Sciatic nerve (tissue), 2 donors: Measurements from ENCODE around the gene NKD1. TPM values are rescaled to one million over a fixed set of nuclear protein-coding genes. Genes with fewer than 3 reads are reported as not detected.
A peak's percentile ranks its signal among the peaks of the same experiment; 100 is the strongest.

Experiments
- ATAC-seq: fragments of 200-7000 bp; cut with Tn5 transposase; one replicate; pipeline ENCODE4 v1.9.1; 2020; ENCODE audit warnings: mild to moderate bottlenecking, moderate library complexity
- DNase-seq: peaks from one replicate; pipeline ENCODE4 v3.0.0-alpha.2; 2020; ENCODE audit warnings: low spot score
- intact Hi-C: fragments of 100-400 bp; cut with DNase I; formaldehyde crosslinking; loops from one replicate; pipeline ENCODE4 v1.14.2; 2022
- total RNA-seq: library from RNA; stranded (reverse); fragmentation: NEBNext Ultra II Directional; extraction: Animal tissue kit (Norgen Biotek cat#: 25700); gene quantifications from one replicate; pipeline ENCODE4 v1.2.1, GENCODE V29; 2021
- donor health status: DM: no; HTN: no; CAD: no.
- donor health status: DM: no; HTN: no; CAD: no.

The NKD1 gene
- total RNA-seq, 1 donor from 2014 or later: 37.0 TPM

DNA sequence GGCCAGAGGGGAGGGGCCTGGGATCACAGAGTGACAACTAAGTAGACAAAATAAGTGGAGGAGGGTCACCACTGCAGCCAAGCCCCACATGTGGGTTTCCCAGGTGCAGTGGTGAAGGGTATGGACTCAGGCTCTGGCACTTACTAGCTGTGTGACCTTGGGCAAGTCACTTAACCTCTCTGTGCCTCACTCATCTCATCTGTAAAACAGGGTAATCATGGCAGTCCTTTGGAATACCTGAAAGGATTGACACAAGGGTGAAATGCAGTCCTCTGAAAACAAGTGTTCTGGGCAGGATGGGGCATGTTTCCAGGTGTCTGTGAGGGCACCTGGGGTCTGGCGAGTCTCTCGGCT, 55.8 kb downstream of the NKD1 start:
- DNase-seq: no peak
- no peak for ATAC-seq
- intact Hi-C loops: no loop called here

DNA sequence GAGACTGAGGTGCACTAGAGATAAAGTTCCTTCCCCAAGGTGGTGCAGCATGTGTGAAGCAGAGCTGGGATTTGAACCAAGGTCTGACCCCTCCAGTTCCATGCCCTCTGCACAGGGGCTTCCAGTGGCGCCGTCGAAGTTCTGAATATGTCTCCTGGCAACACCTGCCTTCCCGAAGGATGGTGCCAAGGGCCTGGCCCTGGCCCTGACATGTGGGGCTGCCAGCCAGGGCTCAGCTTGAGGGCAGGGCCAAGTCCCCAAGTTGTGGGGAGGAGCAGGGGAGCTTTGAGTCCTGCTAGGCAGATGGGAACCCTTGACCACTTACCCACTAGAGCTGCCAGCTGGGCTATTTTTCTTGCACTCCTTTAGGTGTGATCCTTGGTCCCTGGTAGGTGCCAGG, 56.4 kb downstream of the NKD1 start:
- ATAC-seq (no peak), DNase-seq (no peak)
- intact Hi-C loops: no loop called here

DNA sequence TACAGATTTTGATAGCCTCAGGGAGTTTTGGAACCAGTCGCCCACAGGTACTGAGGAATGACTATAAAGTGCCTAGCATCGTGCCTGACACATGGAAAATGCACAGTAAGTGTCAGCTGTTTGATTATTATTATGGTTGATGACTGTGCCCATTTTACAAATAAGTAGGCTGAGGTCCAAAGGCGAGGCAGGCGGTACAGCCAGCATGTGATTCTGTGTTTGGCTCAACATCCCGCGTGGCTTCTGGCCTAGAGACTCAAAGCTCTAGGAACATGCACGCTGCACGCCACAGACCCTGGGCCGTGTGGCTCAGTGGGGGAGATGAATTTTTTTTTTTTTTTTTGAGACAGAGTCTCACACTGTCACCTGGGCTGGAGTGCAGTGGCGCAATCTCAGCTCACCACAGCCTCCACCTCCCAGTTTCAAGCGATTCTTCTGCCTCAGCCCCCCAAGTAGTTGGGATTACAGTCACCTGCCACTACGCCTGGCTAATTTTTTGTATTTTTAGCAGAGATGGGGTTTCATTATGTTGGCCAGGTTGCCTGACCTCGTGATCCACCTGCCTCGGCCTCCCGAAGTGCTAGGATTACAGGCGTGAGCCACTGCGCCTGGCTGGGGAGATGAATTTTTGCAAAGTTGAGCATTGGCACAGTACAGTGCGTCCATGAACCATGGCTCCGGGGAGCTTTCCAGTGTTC, 57.7 kb downstream of the NKD1 start:
- DNase-seq: no peak
- intact Hi-C loops: no loop called here

DNA sequence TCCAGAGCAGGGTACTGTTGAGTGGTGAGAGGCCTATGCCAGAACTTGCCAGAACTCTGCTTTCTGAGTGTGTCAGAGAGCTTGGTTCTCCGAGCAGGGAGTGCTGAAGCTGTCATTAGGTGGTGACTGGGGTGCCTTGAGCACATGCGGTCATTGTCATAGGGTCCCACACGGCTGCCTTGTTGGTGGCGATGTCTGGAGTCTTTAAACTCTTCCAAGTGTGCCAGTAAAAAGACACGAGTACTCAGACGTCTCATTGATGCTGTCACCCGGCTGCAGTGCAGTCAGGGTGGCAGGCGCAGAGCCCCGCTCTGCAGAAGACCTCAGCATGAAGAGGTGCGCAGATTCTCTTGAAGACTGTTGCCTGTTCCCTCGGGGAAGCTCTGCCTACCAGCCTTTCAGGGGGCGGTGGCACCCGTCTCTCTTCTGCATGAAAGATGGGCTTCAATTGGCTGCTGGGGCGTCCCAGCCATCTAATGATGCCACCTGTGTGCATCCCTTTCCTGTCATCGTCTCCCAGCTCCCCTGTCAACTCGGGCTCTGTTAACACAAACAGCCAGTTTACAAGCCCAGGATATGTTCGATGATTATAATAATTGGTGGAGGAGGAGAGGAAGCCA, 58.3 kb downstream of the NKD1 start:
- DNase-seq (no peak), ATAC-seq (no peak)
- intact Hi-C loops: no loop called here

More for the DNA sequence above, 57.7 kb downstream of the NKD1 start:
- ATAC-seq: no peak

DNA sequence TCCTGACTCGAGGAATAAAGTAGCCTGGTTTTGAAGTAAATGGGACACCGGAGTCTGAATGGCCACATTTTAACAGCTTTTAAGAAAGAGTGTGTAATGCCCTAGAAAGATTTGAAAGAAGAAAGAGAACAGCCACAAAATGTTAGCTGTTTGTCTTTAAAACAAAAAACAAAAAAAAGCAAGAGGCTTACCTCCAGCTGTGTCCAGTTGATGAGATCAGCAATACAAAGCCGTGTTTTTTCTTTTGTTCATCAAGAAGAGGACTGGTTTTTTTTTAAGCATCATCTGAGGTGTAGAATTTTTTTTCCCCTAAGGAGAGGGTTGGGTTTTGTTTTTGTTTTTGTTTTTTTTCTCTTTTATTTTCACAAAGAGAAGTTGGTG, 58.8 kb downstream of the NKD1 start:
- intact Hi-C loops: no loop called here
- ATAC-seq: no peak
- DNase-seq: no peak

DNA sequence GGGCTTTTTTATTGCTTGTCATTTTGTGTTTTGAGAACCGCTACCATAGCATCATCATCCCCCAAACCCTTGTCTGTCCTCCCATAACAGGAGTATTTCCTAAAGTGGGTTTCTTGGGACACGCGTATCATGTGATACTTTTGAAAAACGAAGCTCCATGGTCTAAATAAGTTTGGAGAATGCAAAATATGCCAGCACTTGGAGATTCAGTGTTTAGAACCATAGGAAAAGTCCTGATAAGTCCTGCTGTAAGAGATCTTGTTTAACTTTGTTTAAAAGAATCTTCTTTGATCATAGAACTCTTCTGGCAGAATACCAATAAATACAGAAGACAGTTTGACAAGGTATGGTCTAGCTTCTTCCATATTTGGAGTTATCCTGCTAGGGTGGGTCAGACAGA, 59.3 kb downstream of the NKD1 start:
- intact Hi-C loops: no loop called here
- DNase-seq: no peak

DNA sequence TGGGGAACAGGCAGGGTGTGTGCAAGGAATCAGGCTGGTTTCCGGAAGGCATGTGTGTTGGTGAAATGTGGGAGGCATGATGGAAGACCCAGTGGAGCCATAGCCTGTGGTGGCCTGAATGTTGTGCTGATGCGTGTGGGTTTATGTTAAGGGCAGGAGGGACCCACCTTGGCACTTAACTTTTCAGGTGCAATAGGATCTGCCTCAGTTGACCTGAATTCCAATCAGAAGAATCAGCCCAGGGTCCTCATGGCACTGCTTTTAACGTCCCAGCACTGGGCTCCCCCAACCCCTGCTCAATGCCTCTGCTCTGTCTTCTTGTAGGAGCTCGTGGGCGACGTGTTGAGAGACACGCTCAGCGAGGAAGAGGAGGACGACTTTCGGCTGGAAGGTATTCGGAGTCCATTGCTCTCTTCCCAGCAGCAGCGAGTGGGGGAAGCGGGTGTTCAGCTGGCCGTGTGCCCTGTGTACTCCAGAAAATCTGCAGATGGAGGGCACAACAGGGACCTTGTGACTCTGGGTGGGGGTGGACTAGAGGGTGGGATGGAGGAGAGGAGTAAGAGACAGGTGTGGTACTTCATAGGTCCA, 59.9 kb downstream of the NKD1 start:
- no peak for ATAC-seq
- intact Hi-C loops: no loop called here
- DNase-seq: no peak

More for the DNA sequence above, 59.3 kb downstream of the NKD1 start:
- ATAC-seq: no peak

DNA sequence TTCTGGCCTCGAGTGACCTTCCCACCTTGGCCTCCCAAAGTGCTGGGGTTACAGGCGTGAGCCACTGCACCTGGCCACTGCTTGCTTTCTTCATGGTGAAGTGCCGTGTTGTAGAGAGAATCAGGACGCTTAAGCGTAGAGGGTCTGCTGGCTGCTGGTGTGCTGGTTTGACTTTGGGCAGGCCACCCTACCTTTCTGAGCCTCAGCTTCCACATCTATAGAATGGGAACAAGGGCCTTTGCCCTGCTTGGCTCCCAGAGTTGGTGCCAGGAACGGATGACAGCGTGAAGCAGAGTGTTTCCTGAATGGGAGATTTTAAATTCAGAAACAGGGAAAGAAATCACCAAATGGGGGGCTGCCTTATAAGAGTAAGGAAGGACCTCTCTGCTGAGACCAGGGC, 60.9 kb downstream of the NKD1 start:
- intact Hi-C loops: no loop called here
- DNase-seq (no peak), ATAC-seq (no peak)

DNA sequence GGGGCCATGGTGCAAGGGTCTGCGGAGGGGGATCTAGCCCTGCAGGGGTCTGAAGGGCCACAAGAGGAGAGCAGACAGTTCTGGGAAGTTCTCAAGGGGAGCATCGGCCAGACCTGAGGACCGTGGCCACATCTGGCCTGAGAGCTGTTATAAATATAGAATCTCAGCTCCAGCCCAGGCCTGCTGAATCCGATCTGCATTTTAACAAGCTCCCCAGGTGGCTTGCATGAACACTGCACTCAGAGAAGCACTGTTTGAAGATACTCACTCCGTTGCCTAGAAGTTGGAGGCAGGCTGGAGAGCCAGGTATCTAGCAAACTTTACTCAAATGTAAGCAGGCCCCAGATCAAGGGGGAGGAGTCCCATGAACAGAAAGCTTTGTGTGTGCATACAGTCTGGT, 61.3 kb downstream of the NKD1 start:
- no peak for DNase-seq
- ATAC-seq: no peak
- intact Hi-C loops: no loop called here

DNA sequence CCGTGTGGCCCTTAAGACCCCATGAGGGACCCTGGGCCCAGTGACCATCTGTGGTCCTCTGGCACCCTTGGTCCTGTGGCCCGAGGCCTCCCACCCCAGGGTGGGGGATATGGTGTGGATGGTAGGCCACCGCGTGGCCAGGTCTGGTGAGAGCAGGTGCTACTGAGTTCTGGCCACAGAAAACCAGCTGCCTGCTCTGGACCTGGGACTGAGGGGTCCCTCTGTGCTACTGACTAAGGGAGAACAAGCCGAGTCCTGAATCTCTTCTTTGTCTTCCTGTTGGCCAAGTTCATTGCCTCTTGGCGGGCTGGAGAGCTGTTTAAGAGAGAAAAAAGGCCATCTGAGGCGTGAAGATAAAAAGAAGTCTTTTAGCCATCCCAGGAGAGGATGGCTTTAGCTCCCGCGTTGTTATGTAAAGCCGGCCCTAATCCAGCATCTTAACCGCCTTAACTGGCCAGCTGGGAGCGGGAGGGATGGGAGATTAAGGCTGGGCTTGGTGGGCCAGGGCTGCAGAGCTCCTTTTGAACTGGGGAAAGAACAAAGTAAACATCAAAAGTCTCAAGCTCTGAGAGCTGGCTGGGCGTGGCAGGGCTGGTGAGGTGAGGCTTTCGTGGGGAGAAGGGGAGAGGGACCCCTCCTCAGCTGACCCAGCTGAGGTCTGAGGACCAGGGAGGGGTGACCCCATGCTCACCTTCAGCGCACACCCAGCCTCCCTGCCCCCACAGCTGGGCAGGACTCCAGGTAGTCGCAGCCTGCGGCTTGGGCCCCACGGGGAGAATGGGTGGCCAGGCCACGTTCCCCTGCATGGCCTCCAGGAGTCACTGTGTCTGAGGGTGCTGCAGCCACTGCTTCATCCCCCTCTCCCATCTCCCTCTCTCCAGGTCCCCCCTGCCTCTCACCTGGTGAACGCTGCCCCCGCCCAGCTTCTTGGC, 62.4 kb downstream of the NKD1 start:
- ATAC-seq (peak; percentile 44), DNase-seq (no peak)
- intact Hi-C loops: no loop called here

DNA sequence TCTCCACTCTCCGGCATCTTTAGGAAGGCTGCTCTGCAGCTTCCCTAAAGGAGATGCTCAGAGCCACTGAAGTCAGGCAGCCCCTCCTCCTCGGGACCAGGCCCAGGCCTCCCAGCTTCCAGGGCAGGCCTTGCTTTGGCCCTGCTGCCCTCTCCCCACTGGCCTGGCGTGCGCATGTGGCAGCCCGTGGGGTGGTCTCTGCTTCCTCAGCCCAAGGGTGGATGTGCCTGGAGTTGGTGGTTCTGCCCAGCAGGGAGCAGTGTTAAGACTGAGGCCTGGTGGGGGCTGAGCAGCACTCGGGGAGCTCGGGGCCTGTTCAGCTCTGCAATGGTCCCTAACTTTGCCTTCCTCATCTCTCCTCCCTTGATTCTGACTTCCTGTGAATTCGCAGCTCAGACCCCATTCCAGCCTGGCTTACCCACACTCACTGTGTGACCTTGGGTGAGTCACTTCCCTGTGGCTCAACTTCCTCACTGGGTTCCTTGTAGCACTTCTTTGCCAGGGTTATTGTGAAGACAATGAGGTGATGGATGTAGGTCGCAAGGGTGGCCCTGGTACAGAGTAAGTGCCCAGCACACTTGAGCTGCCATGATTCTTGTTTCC, 63.2 kb downstream of the NKD1 start:
- intact Hi-C loops: no loop called here
- ATAC-seq: no peak
- DNase-seq: no peak

DNA sequence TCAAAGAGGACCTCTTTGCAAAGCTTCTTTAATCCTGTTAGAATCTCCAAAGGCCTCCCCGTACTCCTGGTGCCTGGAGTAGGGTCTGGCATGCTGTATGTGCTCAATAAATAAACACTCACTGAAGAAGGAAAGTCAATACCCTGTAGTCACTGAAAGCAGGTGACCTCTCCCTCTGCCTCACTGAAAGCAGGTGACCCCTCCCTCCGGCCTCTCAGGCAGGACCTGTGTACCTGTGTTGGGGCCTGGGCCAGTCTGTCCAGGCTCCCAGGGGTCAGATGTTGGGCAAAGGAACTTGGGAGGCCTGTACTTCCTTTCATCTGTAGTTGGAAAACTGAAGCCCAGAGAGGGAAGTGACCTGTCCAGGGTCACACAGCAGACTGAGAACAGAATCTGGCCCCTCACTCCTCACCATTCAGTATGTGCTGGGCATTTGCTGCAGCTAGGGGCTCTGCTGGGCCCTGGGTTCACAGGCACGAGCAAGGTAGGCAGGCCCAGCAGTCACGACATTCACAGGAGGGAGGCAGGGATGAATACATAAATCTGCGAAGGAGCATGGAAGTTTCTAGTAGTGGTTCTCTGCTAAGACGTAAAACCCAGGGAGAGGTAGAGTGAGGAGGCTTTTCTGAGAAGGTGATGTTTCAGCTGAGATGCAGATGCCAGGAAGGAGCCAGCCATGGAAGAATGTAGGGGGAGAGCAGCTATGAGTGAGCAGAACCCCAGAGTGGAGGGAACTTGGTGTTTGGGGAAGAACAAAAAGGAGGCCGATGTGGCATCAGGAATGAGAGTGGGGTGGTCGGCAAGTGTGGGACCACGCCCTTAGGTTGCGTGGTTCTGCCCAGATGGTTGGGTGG, 64.0 kb downstream of the NKD1 start:
- DNase-seq (no peak), ATAC-seq (no peak)
- intact Hi-C loops: no loop called here

DNA sequence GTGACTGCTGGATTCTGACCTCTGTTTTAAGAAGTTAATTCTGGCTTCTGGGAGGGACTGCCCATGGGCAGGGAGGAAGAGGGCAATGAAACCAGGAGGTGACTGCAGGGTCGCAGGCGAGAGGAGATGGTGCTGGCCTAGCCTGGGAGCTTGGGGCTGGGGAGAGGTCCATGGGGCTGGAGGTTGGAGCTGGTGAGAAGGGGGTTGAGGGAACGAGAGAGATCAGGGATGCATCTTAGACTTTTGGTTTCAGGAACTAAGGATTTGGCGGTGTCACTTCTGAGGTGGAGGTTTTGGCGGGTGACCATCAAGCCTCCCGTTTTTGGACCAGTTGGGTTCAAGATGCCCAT, 64.6 kb downstream of the NKD1 start:
- ATAC-seq (no peak), DNase-seq (no peak)
- intact Hi-C loops: no loop called here

DNA sequence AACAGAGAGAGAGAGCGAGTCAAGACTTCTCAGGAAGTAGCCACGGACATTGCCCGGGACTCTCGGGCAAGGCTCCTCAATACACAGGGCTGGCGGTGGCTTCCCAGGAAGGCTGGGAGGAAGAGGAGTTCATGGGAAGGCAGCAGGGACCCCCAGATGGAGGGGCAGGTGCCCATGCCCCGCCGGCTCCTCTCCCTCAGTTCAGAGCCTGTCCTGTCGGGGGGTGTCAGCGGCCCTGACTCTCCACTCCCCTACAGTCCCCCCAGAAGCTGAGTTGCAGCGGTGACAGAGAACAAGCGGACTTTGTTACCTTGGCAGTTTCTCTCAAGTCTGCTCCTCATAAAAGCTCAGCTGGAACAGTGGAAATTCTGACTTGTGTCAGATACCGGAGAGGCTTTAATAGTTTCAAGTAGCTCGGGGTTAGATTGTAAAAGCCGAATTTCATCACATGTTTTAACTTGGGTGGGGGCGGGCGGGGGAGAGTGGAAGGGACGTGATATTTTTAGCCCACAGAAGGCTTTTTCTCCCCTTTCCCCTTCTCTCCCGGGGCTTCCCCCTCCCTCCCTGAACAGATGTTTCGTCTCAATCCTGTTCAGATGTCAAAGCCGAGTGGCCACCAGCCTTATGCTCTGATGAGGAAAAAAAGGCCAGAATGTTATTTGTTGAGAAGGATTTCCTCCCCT, 65.2 kb downstream of the NKD1 start:
- intact Hi-C loops: no loop called here
- no peak for DNase-seq
- ATAC-seq: peak; percentile 78

DNA sequence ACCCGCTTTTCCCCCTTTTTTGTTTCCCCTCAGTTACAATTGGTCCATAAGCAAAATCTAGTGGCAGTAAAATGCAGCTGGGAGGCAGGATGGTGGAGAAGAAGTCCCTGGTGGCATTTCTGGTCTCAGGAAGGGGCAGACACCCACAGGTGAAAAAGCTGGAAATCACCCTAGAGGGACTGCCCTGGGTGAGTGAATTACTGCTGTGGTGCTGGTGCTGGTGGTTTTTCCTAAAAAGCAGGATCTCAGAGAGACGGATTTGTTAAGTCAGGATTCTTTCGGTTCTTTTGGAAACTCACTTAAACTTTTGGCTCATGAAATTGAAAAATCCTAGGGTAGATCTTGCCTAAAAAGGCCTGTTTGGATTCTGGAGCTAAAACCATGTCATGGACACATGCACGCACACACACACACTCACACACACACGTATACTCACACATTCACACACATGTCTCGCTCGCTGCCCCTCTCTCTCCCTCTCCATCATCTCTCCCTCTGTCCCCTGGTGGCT, 65.8 kb downstream of the NKD1 start:
- DNase-seq (no peak), ATAC-seq (peak; percentile 14)
- intact Hi-C loops: no loop called here

DNA sequence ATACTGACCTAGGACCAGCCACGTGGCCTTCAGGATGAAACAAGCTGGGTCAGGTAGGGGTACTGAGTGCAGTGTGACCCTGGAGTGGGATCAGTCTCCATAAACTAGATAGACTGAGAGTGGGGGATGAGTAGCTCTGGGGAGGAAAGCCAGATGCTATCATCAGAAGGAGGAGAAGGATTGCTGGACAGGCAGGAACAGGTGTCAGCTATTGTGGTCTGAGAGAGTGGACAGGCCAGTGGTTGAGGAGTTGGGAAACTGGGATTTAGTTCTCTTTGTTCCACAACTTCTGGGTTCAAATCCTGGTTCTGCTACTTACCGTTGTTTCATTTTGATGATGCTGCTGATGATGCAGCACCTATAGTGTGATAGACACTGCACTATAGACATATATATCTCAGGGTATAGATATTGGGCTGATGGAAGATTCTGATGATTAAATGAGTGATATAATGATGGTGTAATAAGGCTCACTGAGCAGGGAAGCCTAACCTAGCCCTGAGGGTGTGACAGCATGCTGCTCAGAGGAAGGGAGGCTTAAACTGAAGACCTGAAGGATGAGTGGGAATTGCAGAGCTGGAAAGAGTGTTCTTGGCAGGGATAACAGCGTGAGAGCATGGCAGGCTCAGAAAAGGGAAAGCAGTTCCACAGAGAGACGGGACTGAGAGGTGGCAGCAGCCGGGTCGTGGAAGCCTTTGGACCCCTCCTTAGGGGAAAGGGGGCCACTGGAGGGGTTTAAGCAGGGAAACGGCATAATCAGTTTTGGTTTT, 66.9 kb downstream of the NKD1 start:
- intact Hi-C loops: no loop called here
- ATAC-seq: no peak

DNA sequence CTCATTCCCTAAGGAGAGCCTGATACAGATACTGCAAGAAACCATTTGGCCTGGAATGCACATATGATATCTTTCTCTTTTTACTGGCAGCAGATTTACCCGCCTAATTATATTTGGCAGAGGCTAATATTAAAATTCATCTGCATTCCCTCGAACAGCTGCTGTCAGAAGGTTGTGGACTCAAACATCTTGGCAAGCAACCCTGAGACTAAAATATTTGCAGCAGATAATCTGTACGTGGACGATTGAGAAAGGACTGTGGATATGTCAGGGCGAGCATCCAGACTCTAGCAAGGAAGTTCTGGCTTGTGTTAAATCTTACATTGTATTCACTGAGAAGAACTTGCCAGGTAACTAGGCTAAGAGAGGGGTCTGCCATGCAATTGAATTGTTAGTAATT, 67.7 kb downstream of the NKD1 start:
- intact Hi-C loops: no loop called here
- ATAC-seq (no peak), DNase-seq (no peak)

More for the DNA sequence above, 66.9 kb downstream of the NKD1 start:
- DNase-seq: no peak
